HG03060 (cell line): ENCODE measurements around the gene NRXN3.

Experiments
- ATAC-seq: cut with Tn5 transposase; IDR thresholded peaks from one replicate; pipeline ENCODE4 v1.9.1; 2021; ENCODE audit warnings: low read depth, moderate number of reproducible peaks; ENCODE audit not compliant: unreplicated experiment

NRXN3 gene

GRCh38 chr14:79363291-79363690 is 1193.1 kb downstream of the NRXN3 start:
- no peak for ATAC-seq

- no peak for ATAC-seq
Measured at GRCh38 chr14:79369359-79370332, 1199.5 kb downstream of the NRXN3 start.

GRCh38 chr14:79370969-79371368 is 1200.8 kb downstream of the NRXN3 start:
- no peak for ATAC-seq

DNA sequence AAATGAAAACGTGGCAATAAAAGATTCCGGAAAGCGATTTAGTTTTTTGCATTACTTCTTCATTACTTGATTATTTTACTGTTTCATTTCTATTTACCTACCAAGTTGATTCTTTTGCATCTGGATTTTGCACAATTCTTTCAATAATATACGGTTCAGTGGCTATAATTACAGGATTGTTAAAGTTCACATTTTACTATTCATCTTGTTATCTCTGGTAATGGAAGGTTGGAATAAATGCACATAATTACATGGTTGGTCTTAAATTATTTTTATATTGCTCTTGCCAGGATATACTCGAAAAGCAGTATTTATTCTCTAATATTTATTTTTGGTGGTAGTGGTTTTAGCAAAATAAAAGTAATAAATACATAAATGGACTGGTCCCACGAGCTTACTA is 1203.3 kb downstream of the NRXN3 start:
- ATAC-seq = no peak

DNA sequence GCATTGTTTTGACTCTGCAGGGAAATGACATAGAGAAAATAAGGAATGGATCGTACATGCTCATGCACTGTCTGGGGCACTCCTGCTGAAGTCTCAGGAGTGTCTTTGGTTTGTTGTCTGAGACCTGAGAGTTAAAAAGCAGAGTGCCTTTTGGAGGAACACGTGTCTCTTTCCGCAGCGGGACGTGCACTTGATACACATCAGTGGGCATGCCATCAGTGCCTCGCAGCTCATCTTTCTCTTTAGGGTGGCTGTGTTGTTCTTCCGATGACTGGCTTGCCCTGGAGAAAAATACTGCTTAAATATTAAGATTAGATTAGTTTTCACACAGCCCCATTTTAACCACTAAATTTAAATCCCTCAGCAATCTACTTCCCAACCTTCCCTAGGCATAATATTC is 1205.2 kb downstream of the NRXN3 start:
- ATAC-seq = no peak

GRCh38 chr14:79376557-79376956 is 1206.4 kb downstream of the NRXN3 start:
- no peak for ATAC-seq

DNA sequence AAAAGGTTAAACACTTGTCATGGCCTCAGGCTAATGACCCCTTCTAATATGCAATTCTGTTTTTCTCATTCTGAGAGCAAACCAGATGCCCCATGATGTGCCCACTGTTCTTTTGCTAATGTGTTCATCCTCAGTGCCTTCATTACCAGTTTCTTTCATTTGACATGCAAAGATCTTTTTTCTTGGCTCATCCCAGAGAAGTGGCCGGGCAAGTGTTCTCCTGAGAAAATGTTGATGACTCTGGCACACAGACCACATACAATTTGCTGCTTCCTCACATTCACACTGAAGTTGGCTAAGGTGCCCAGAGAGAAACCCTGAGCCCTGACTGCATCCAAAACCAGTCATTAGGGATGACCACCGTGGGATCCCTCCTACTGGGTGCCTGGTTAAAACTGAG is 1207.8 kb downstream of the NRXN3 start:
- ATAC-seq = no peak

DNA sequence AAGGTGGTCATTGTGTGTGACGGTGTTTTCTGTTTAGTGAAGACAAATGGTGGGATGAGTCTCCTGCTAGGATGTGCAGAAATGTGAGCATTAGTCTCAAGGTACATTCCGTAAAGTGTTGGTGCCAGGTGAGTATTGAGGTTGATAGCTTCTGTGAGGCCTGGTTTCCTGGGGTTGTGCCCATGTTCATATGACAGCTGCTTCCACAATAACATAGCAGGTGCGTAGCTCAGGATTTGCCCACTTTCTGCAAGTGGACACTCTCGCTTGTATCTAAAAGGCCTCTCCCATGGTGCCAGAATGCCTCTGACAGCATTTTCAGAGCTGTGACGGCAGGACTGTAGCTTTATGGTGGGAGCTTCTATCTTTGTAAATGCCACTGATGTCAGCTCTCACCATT is 1209.1 kb downstream of the NRXN3 start:
- ATAC-seq = no peak

DNA sequence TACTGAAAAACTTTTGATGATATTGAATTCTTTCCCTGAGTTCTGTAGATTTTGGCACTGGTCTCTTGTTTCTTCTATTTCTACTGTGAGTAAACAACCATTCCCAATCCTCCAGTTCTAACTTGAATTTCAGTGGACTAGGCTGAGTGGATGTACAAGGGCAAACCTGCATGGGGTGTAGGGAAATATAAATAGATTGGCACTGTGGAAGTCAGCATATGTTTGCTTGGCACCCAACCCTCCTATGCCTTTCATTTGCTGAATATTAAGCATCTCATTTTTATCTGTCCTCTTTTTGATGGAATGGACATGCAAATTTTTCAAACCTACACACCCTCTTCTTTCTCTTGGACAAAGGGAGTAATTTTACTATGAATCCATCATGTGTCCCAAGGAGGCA is 1212.9 kb downstream of the NRXN3 start:
- ATAC-seq = no peak

DNA sequence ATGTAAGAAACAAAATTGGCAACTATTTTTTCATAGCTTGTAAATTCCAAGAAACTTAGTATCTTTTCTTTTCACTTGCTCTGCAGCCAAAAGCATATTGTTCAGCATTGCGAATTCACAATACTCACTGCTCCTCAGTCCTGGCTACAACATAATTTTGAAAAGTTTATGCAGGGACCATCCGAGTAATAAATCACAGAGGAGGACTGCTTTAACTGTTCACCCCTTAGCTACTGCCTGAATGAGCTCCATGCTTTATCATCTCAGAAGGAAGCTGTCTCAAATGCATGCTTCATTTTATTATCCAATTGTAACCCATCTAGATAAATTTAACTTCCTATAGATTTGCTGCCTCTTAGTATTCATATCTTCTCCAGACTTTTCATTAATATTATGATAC is 1213.3 kb downstream of the NRXN3 start:
- no peak for ATAC-seq

DNA sequence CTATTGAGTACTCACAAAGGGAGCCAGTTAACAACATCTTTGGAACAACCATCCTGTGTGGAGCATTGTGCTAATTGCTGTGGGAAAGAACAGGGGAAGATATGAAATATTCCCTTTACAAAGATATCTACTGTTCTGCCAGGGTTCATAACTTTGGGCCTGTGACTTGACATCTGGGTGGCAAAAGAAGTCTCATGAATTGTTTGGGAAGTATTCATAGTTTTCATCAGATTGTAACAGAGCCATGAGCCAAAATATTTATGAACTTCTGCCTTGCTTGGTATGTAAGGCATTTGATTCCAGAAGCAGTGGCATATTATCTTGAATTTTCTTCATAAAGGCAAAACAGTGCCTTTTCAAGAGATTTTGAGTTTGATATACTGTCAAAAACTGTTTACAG is 1224.9 kb downstream of the NRXN3 start:
- ATAC-seq = no peak

DNA sequence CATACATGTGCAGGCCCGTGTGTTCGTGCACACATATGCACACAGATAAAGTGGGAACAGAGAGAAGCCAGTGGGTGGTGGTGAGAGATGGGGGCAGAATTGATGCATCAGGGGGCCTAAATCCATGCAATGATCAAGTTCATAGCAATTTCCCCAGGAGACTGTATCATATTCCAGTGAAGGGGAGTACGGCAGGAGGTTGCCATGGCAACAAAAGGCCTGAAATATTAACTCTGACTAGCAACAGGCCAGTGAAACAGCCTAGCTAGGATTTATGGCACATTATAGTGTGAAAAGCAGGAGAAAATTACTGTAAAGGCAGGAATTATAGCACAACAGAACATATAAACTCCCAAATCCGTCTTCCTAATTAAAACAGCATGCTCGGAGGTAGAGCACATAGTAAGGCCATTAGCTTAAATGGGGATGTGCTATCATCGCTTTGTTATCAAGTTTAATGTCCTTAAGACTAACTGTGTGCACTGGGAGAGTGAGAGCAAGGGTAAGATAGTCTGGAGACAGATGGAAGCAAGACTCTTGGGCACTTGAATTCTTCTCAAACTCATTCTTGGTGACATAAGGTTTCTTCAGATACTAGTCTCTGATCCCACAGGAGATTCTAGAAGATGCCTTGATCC is 1234.8 kb downstream of the NRXN3 start:
- ATAC-seq = no peak

- ATAC-seq = no peak
Measured at GRCh38 chr14:79405512-79405910, 1235.3 kb downstream of the NRXN3 start.

DNA sequence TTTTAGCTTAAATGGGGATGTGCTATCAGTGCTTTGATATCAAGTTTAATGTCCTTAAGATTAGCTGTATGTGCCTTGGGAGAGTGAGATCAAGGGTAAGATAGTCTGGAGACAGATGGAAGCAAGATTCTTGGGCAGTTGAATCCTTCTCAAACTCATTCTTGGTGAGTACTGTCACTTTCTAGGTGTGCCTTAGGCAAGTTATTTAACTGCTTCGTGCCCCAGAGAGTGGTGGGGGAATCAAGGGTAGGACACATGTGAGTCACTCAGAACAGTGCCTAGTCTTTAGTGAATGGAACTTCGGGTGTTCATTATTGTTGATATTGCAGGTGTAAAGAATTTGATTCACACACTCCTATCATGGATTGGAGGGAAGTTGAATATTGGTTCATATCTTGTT is 1237.4 kb downstream of the NRXN3 start:
- ATAC-seq = no peak

GRCh38 chr14:79408696-79409095 is 1238.5 kb downstream of the NRXN3 start:
- ATAC-seq = no peak

- no peak for ATAC-seq
Measured at GRCh38 chr14:79411403-79412174, 1241.4 kb downstream of the NRXN3 start.

DNA sequence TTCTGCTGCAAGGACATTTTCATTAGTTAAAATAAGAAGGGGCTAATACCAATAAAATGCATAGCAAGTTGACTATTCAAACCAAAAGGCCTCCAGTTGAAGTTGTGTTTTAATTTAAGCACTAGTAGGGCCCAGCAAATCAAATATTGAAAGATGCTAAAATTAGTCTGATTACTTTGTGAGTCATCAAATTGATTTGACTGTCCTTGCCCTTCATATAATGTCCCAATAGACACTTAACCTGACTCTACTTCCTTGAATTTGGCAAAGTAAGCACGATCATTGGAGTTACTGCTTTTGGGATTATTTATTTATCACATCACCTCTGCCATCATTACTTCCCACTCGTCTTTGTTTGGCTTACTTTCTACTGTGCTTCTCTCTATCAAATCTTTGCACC is 1242.6 kb downstream of the NRXN3 start:
- ATAC-seq = no peak

GRCh38 chr14:79413734-79414428 is 1243.7 kb downstream of the NRXN3 start:
- no peak for ATAC-seq

DNA sequence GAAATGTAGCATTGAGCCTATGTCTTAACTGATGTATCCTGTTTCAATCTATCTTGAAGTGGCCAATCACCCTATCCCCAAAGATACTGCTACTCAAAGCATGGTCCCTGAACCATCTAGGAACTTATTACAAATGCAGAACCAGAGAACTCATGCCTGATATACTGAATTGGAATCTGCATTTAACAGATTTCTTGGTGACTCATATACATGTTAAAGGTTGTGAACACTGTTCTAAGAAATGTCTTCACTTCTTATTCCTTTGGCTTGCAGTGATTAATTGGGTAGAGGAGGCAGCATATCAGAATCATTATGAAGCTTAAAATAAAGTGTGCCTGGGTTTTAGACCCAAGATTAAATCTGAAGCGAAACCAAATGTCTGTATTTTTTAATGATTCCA is 1245.6 kb downstream of the NRXN3 start:
- ATAC-seq = no peak

DNA sequence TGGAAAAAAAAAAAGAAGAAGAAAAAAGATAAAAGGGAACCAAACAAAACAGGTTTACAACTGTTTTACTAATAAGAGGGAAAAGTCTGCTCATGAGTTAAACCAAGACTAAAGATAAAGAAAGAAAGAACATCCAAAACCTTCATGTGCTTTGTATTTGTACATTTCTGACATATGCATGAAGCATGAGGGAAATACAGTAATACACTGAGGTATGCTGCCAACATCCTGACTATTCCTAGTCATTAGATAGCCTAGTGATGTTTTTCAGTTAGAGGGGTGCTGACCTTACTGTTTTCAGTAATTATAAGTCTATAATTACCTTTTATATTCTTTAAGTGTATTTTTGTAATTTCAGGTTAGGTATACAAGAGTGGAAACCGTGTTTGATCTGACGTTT is 1247.8 kb downstream of the NRXN3 start:
- ATAC-seq = no peak
